Non-pigmented ciliary epithelial cell (primary cell): ENCODE data around the gene CAMK2A.

Source experiments
- DNase-seq: peaks from one replicate; pipeline ENCODE4 v3.0.0-alpha.2; 2010; ENCODE audit warnings: low read depth

Gene CAMK2A

DNA sequence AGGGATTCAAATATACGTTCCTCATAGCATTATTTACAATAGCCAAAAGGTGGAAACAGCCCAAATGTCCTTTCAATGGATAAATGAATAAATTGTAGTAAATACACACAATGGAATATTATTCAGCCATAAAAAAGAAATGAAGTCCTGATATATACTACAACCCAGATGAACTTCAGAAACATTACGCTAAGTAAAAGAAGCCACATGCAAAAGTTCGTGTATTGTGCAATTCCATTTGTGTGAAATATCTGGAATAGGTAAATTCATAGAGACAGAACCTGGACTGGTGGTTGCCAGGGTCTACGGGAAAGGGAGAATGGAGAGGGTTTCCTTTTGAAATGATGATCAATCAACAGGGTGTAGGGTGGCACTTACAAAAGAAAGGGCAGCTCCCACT lies 25.7 kb upstream of the CAMK2A start:
- no peak for DNase-seq

DNA sequence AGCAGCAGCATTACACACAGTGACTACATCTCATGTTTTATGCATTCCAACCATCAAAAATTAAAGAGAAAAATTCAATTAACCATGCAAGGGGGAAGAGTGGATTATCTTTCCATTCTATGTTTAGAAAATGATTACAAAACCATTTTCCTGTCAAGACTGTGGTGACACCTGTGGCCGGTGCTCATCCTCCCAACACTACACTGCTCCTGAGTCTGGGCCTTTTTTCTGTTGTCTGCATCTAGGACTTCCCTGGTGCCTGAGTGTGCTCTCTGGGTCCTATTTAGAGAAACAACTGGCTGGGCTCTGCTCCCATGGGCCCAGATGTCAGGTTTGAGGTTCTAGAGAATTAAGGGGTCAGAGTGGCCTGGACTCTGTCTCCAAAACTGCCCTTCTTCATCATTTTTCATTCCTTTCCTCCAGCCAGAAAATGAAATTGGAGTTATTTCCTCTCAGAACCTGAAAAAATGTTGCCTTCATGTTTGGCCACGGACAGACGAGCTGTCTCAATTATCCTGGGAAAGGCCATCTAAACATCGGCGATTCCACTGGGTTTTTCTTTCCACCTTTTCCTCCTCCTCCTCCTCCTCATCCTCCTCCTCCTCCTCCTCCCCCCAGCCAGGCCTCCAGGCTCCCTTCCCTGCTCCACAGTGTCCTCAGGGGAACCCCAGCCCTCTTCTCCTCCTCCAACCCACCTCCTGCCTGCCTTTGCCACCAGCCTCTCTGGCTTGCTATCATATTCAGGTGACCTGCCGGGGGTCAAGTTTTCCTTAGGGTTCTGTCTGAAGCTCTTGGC lies 24.5 kb upstream of the CAMK2A start:
- no peak for DNase-seq

DNA sequence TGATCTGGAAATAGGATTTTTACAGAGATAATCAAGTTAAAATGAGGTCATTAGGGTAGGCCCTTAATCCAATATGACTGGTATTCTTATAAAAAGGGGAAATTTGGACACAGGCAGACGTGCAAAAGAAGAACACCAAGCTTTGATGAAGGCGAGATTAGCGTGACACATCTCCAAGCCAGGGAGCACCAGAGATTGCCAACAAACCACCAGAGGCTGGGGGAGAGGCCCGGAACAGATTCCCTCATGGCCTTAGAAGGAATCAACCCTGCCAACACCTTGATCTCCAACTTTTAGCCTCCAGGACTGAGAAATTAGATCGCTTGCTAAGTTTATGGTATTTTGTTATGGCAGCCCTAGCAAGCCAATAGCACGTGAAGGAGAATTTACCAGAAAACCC lies 23.9 kb upstream of the CAMK2A start:
- no peak for DNase-seq

DNA sequence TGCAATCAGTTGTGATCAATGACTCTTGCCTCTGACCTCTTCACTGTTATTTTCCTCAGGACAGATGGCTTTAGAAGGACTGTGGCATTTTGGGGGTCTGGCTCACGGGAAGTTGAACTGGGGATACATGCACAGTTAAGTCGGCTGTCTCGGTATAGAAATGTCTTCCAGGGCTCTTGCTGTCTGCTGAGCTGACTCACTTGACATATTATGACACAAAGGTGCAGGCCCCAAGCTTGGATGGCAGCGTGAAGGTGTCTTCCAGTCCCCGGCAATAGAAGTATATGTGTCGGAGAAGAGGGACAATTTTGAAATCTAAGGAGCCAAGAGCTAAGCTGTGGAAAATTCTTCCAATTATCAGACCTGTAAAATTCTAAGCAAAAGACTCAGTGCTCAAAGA lies 22.9 kb upstream of the CAMK2A start:
- DNase-seq = no peak

DNA sequence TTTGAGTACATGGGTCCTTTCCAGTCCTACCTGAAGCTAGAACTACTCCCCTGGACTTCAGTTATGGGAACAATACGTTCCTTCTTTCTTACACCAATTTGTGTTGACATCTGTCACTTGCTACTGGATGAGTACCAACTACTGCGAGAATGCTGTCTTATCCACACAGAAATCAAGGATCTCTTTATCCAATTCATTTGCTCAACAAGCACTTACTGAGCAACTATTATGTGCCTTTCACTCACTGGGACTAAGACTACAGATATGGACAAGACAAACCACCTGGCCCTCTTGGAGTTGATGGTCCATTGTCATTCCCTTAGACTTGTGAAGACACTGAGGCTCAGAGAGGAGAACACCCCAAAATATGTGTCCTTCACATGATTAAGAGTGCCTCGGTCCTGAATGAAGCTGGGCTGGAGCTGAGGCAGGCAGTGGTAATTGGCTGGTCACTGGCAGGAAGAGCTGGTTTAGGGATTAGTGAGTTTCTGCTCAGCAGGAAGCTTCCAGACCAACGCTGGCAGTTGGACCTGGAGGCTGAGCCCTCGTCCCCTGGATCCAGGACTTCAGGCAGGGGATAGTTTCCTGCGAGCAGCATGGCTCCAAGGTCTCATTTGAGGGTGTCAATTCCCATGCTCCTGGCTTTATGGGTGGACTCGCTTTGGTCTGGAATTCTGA lies 21.6 kb upstream of the CAMK2A start:
- no peak for DNase-seq

DNA sequence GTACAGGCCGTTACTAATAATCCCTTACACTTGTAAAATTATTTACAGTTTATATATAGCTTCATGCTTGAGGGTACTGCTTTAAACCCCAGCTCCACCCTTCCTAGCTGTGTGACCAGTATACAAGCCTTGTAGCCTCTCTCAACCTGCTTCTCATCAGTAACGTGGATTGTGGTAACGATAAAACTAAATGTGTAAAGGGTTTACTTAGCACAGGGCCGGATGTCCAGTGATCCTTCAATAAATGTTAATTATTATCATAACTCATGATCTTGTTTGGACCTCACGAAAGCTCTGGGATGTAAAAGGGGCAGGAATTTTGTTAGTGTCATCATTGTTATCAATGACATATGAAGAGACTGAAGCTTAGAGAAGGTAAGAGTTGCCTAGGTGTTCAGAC lies 20.7 kb upstream of the CAMK2A start:
- no peak for DNase-seq

DNA sequence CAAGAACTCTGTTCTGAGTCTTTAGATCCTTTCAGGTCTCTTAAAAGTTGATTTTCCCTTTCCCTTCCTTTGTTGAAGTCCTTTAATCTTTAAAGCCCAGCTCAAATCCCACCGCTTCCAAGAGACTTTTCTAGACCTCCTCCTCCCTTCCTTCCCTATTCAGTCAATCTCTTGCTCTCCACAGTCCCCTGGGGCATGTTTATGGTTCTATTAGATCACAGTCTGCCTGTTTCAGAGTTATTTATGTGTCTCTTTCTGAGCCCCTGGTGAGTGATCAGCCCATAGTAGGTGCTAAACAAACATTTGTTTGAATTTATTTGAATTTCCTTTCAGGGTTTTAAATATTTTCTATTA lies 20.3 kb upstream of the CAMK2A start:
- no peak for DNase-seq

DNA sequence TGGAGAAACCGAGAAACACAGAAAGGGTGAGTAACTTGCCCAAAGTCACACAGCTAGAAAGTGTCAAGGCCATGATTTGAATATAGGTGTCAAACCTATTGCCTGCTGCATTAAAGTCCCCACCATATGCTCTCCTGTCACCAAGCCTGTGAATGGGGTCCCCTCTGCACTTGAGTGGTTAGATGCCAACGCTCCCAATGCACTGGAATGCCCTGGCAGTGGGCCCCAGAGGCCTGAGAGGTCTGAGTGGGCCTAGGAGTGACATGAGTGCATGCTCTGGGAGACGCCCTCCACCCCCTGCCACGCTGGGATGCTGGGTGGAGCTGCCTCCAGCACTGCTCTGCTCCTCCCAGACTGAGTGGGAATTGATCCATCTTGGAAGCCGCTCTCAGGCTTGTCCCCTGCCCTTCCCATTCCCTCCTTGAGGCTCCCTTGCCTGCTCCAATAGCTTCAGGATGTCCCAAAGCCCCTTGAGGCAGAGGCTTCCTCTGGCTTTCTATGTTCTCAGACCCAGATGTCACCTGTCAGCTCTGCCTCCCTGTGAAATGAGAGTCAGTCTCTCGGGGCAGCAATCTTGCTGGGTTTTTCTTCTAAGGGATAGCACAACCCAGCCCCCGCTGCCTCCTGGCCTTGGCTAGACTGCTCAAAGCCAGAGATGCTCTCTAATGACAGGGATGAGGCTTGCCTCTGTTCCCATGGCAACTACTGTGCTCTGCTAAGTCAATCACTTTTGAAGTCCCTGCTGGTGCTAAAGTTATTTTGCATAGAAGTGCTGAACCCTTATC lies 19.7 kb upstream of the CAMK2A start:
- no peak for DNase-seq

DNA sequence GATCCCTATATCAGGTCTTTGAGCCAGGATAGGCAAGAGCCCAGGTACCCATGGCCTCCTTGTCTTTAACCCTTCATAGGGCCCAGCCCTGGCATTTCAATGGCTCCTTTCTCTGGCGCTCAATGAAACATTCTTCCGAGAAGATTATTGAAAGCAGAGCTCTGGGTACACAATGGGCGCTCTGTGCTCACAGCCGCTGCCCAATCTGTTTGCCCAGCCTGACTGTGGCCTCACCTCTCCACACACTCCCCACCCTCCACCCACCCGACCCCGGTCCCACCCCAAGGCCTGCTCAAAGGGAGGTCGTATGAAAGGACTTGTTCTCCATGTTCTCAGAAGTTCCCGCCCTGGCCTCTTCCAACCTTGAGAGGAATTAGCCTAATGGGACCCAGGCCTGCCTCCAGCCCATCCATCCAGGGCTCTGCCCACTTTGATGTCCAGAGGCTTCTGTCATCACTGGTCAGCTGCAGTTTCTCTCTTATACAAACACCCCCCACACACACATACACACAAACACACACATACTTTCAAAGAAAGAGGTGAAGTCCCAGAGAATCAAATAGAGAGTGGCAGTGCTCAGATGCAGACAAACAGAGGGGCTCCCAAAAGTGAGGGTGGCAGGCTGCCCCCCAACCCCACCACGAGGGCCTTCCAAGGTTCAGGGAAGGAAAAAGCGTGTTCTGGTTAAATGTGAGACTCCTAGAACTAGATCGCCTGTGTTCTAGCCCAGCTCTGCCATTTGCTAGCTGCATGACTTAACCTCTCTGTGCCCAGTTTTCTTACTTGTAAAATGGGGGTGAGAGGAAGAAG lies 18.2 kb upstream of the CAMK2A start:
- no peak for DNase-seq

DNA sequence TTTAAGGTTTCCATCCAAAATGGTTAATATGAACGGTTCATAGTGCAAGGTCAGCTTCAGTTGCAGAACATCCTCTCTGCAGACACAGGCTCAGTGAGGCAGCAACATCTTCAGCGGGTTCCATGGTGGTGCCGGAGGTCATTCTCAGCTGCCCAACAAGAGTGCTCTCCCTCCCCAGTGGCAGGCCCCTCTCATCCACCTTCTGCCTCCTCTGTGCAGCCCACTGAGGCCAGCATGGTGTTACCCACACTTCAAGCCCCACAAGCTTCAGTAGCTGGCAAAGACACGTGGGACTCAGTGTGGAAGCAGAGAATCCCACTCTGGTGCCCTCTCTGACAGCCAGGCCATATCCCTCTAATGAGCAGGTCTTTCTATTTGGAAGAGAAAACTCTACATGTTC lies 17.2 kb upstream of the CAMK2A start:
- DNase-seq = no peak

DNA sequence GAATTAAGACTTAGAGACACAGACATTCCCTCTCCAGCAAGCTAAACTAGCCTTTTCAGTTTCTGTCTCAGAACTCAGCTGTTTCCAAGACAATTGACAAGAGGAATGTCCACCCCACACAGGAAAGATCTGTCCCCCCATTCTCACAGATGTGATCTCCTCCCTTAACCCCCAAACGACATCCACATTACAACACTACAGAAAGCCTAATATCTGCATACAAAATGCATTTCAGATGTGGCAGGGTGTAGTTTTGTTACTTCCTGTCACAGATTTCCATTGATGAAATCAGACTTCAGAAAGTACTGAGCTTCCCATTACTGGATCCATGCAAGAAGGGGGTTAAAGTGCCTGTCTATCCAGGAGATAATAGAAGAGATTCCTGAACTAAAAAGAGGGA lies 16.0 kb upstream of the CAMK2A start:
- no peak for DNase-seq

DNA sequence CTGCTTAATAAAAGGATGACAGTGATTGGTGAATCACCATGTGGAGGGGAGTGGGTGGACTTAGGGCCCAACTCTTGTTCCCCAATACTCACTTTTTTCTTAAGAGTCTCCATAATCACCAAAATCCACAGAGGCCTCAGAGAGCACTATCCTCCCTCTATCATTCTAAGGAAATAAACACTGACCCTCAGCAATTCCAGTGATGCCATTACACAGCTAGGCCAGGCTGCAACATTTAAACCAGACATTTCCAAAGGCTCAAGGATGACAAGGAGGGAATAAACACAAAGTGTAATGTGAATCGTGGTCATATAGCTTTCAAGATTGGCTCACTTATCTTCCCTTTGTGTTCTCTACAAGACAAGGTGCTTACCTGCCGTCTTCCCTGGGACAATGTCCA lies 15.5 kb upstream of the CAMK2A start:
- DNase-seq = no peak

DNA sequence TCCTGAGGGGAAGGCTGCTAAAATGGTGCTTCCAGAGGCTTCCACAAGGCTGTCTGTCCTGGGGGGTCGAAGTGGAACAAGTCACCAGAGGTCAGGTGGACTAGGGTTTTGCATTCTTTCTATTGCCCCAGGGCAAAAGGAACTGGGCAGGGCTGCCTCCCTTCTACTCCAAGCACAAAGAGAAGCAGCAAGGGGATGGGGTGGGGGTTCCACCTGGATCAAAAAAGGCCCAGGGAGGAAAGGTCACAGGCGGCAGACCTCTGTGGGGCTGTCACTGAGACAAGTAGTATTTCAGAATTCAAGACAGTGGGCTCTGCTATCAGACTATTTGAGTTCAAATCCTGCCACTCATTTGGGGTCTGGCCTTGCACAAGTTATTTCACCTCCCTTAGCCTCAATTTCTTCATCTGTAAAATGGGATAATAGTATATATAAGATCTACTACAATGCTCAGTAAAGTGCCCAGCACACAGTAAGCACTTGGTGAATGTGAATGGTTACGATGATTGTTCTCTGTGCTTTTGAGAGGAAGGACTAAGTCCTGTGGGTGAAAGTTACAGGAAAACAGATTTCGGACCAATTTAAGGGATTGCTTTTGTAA lies 15.0 kb upstream of the CAMK2A start:
- no peak for DNase-seq

DNA sequence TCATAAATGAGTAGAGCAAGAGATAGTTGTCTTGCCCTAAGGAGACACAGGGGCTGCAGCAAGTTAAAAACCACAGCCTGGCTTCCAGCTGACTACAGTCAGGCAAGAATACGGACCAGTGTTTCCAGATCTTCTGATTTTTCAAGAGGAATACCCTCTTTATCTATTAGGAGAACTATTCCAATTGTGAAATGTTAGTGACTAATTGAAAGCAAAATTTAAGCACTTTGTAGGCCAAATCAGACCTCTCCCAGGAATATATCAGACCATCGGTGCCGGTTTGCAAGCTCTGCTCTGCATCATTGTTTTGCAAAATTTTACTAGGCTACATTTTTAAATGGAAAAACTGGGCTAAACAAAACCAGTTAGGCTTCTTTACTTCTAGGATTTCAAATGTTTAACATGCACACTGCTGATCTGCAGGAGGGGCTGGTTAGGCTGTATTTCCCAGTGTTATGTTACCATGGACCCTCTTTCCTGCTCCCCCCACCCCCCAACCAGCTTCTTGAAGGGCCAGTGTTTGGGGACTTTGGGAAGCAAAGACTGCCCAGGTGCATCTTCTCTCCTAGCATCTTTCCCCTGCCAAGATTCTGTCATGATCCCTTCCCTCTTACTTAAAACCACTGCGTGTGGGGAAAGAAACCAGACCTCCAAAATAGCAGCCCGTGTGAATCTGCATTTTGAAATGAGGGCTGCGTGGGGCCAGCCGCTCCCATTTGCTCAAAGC lies 14.2 kb upstream of the CAMK2A start:
- no peak for DNase-seq

DNA sequence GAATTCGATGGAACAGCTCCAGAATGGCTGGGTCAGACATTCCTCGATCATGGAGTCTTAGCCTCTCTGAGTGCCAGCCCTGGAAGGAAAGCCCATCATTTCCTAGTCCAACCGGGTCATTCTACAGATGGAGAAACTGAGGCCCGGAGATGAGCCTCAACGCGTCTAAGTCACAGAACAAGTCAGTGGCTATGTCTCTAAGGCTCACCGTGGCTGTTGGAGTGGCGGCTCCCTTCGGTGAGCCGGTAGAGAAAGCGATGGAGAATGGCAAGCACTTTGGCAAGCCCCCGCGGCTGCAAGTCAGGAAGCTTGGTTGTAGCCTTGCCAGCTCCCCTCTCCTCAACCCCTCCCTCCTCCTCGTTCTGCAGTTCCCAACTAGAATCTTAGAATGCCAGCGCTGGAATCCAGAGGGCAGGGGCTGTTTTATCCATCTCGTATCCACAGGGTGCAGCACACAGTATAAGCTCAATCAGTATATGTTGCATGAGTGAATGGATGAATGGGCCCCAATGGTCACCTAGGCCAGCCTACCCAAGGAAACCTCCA lies 13.6 kb upstream of the CAMK2A start:
- no peak for DNase-seq

DNA sequence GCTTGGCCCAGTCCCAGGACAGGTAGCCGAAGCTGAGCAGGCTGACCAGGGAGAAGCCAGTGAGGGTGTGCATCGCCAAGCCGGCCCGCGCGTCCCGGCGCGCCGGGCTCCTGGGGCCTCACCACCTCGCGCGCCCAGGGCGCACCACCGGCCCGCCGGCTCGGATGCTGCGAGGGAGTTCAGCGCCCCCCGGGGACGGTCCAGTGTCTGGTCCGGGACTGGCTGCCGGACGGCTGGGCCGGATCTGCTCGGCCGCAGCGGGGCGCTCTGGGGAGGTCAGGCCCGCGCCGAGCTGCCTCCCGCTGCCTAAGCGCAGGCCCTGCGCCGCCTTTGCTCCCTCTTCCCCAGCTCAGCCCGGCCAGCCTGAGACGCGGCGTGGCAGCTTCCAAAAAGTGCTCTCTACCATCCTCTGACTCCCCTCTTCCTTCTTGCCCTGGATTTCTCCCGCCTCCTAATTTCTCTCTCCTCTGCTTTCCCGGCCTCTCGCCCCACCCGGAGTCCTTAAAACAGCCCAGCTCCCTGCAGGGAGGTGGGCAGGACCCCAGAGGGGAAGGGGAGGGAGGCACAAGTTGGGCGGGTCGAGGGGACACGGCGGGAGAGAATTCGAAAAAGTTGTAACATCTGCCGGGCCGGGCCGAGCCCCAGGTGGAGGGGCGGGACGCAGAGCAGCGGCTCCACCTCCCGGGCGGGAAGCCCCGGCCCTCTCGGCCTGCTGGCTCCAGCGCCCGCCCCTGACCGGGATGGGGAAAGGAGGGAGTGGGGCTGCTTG lies 12.9 kb upstream of the CAMK2A start, which contains the start of gene ARSI:
ARSI (minus strand) TSS at position 605 of the 769 bp plus-strand sequence; CDS start at position 73, 532 bp downstream.
- DNase-seq = no peak

DNA sequence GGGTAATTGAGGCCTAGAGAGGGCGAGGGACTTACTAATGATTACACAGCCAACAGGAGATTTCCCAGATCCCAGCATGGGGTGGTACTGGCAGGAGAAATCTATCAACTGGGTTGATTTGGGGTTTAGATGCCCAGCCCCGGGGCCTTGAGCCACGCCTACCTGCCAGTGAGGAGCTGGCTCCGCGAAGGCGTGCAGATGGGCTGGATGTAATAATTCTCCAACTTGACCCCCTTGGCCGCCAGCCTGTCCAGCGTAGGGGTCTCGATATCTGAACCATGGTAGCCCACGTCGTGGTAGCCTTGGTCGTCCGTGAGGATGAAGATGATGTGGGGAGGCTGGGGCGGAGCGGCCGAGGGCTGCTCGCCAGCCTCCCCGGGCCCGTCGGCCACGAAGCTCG lies 12.3 kb upstream of the CAMK2A start:
- no peak for DNase-seq

DNA sequence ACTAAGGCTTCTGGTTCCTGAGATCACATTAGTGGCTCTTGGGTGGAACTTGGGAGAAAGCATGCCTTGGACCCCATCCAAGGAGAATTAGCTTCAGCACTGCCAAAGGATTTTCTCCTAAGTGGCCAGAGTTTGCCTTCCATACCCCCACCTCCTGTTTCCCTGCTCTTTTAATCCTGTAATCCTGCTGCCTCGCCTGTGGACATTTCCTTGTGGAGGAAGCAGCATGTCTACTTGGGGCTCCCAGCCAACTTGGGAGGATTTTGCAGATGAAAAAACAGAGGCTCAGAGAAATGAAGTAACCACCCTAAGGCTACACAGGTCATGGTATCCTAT lies 11.6 kb upstream of the CAMK2A start:
- no peak for DNase-seq

DNA sequence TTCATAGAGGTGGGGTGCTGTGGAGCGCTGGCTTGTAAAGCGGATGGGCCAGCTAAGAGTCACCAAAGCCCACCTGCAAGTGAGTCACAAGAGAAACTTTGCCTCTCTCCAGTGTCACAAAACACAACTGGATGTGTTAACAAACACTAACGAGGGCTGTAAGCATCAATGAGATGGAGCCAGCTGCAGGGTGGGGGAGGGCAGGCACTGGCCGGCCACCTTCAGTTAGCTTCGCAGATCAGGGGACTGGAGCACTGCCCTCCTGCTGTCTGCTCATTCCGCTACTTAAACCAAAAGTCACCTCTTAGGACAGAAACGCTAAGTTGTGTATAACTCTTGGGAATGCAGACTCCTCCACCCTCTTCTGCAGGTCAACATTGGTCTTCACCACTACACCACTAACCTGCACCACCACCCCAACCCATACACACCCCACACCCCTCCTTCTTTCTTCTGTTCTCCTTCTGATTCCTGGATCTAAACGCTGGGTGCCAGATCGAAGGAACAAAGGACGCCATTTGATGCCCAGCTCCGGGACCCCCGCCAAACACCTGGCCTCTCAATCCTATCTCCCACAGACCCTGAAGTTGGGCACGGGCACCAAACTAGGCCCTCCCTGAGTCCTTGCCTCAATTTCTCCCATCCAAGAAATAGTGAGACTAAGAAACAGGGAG lies 11.1 kb upstream of the CAMK2A start:
- no peak for DNase-seq
